Inferior parietal cortex (tissue), 1 donor: ENCODE data around the gene RNF186.
"Not testable (repeated sequence)": the region's sequence is repeated elsewhere in the genome, so short reads cannot be mapped to it uniquely, and the experiment has no call there.

Experiments
- DNase-seq: peaks from one replicate; pipeline ENCODE4 v3.0.0-alpha.2; 2016; ENCODE audit errors: extremely low spot score

RNF186 gene

DNA sequence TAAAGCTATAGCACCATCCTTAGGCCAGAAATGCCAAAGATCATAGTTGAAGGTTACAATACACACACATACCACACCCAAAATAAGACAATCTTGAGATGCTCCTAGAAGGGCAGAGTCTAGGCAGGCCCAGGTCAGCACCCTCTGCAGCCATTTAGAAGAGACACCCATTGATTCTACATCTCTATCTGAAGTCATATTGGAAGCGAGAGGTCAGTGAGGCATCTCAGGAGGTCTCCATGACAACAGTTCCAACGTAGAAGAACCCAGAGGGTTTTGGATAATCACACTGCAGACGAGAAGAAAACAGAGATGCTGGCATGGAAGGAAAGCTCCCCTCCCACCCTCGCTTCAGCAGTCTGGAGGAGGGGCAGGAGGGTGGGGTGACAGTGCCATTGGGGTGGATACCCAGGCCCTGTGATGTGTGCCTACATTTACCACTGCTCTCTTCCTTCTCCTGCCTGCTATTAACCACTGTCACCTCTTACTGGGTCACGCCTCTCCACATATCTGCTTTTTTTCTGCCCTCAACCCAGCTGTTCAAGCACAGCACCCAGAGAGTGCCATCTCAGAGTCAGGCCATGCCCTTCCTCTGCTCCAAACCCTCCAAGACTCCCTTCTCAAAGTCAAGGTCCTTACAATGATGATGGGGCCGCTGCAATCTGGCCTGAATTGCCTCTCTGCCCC lies 21.6 kb downstream of the RNF186 start:
- no peak for DNase-seq

DNA sequence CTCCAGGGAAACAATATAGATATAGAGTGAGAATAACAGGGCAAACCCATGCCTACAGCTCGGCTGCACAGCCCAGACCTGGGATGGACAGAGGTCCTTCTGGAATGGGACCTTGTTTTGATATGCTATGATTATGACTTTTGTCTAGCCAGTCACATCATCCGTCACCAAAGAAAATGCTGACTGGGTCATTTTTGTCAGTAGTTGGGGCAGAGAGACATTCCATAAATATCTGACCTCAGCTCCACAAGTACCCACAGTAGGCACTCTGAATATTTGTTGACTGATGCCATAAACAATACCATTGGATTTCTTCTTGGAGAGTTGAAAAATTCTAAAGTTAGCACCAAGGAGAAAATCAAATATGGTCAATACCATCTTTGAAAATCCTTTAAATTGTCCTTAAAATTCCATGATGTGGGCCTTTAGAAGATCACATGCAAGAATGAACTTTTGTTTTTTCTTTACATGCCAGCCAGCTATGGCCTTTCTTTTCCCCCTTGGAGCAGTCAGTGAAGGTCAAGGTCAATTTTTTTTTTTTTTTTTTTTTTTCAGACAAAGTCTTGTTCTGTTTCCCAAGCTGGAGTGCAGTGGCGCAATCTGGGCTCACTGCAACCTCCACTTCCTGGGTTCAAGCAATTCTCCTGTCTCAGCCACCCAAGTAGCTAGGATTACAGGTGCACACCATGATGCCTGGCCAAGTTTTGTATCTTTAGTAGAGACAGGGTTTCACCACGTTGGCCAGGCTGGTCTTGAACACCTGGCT lies 22.7 kb downstream of the RNF186 start:
- no peak for DNase-seq

DNA sequence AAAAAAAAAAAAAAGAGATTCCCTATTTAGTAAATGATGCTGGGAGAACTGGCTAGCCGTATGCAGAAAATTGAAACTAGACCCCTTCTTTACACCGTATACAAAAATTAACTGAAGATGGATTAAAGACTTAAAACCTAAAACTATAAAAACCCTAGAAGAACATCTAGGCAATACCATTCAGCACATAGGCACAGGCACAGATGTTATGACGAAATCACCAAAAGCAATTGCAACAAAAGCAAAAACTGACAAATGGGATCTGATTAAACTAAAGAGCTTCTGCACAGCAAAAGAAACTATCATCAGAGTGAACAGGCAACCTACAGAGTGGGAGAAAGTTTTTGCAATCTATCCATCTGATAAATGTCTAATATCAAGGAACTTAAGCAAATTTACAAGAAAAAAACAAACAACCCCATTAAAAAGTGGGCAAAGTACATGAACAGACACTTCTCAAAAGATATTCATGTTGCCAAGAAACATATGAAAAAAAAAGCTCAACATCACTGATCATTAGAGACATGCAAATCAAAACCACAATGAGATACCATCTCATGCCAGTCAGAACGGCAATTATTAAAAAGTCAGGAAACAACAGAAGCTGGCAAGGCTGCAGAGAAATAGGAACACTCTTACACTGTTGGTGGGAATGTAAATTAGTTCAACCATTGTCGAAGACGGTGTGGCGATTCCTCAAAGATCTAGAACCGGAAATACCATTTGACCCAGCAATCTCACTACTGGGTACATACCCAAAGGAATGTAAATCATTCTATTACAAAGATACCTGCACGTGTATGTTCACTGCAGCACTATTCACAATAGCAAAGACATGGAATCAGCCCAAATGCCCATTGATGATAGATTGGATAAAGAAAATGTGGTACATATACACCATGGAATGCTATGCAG lies 24.8 kb downstream of the RNF186 start:
- not testable (repeated sequence) for DNase-seq

DNA sequence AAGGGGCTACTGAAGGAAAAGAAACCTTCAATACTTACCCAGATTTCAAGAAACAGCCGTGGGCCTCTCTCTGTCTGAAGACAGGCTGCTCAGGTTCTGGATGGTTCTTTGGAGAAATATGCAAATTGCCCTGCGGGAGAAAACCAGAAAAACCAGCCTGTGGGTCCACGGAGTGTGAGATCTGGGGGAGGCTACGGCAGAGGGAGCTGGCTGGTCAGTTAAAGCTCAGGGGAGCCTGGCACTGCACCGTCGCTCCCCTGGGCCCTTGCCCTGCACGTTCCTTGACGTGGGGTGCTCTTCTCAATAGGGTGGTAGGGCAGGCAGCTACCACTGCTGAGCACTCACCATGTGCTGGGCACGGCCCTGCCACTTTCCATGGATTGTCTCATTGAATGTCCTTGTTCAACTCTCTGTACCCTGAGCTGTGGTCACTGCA lies 28.1 kb downstream of the RNF186 start:
- DNase-seq = no peak

DNA sequence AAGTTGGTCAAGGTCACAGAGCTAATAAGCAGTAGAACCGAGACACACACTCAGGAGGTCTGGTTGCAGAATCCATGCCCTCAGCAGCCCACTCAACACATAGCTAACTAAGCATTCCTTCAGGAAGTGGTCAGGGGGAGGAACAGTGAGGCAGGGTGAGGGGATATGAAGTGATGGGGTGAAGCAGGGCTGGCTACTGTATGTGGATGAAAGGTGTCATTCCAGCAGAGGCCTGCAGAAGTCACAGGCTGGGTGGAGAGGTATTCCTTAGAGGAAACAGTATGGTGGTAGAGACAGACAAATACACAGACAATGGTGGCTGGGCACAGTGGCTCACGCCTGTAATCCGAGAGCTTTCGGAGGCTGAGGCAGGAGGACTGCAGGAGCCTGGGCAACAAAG lies 29.4 kb downstream of the RNF186 start:
- no peak for DNase-seq

DNA sequence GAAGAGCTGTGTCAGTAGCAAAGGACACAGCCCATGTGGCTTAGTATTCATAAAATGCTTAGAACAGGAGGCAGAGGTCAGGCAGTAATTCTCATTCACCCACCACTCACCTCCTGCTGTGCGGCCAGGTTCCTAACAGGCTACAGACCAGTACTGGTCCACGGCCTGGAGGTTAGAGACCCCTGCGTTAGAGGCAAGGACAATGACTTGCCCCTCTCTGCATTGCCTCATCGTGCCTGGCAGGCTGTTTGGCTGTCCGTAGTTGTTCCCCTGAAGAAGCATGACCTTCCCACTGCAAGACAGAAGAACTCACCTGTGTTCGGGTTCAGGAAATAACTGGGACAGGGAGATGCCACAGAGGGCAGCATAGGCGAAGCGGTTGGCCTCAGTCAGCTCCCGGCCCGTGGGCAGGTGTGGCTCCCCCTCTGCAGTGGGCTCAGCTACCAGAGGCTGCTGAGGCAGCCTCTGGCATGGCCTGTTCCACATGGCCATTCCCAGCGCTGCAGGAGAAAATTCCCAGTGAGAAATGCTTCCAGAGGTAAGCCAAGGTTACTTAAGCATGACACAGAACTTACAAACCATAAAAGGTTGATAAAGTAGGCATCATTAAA lies 34.7 kb downstream of the RNF186 start:
- no peak for DNase-seq

DNA sequence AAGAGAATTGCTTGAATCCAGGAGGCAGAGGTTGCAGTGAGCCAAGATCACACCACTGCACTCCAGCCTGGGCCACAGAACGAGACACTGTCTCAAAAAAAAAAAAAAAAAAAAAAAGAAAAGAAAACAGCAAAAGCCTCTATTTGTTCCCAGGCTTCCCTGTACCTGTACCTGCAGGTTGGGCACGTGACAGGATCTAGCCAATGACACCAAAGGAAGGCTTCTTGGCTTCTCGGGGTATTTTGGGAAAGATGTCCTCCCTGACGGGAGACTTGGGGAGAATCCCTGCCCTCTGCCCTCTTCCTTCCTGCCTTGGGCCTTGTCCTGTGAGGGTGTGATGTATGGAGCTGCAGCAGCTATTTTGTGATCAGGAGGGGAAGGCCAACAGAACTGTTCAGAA lies 38.1 kb downstream of the RNF186 start:
- no peak for DNase-seq

DNA sequence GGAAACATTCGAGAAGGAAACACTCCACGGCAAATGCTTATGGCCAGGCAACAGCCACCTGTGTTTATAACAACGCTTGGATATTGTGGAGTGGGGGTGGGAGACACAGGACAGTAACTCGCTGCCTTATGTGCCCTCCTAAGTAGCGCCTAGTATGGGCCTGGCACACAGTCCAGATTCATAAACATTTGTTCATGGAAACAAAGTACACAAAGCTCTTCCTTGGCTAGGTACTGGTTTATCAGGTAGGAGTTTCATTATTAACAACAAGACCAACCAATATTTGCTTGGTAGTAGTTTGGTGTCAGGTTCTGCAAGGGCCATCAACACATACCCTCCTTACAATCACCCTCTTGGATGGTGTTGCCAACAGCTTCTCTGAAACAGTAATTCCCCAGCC lies 38.8 kb downstream of the RNF186 start:
- no peak for DNase-seq

DNA sequence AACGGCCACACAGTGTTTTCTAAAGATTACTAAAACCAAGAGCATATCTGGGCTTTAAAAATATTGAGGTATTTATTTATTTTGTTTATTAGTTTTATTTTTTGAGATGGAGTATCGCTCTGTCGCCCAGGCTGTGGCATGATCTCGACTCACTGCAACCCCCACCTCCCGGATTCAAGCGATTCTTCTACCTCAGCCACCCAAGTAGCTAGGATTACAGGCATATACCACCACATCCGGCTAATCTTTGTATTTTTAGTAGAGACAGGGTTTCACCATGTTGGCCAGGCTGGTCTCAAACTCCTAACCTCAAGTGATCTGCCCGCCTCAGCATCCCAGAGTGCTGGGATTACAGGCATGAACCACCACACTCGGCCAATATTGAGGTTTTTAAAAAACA lies 39.3 kb downstream of the RNF186 start:
- no peak for DNase-seq

DNA sequence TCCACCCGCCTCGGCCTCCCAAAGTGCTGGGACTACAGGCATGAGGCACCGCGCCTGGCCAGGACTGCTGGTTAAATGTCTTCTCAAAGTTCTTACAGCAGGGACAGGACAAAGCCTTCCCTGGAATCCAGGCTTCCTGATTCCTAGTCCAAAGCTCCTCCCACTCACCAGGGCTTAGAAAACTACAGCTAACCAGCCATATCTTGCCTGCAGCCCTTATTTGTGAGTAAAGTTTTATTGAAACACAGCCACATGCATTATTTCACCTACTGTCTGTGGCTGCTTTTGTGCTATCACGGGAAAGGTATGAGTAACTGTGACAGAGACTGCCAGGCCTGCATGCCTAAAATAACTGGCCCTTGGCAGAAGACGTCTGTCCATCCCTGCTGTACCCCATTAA lies 39.8 kb downstream of the RNF186 start:
- DNase-seq = no peak

DNA sequence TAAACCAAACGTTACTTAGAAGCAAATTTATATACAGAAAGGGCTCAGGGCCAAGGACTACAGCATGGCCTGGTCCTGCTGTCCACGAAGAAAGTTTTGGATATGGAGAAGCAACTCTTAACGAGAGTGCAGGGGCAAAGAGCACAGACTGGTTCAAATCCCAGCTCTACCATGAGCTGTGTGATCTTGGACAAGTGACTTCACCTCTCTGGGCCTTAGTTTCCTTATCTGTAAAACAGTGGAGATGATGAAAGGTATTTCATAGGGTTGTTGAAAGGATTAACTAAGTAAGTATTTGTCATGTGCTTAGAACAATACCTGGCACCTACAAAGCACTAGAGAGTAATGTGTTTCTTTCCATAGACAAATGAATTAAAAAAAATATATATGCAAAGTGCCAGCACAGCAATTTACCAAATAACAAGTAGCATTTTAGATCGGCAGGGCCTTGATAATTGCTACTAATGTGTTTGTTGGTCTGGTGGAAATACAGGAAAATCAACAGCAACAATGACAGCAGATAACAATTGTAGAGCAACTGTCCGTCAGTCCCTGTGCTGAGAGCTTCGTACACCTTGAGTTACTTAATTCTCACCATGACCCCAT lies 40.8 kb downstream of the RNF186 start:
- DNase-seq = no peak

DNA sequence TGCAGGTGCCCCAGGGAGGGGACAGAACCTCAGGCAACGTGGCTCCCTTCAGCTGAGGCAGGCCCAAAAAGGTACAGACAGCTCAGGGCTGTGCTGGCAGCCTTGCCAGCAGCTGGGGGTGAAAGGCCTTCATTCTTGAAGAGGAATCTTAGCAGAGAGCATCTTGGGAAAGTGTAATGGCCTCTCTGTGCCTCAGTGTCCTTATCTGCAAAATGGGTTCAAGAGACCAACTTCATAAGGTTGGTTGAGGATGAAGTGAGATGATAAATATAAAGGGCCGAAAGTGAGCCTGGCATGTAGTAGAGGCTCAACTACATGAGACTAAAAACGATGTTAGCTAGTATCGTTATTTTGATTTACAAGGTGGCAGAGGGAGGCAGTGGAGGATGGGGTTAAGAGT lies 41.6 kb downstream of the RNF186 start:
- DNase-seq = no peak

DNA sequence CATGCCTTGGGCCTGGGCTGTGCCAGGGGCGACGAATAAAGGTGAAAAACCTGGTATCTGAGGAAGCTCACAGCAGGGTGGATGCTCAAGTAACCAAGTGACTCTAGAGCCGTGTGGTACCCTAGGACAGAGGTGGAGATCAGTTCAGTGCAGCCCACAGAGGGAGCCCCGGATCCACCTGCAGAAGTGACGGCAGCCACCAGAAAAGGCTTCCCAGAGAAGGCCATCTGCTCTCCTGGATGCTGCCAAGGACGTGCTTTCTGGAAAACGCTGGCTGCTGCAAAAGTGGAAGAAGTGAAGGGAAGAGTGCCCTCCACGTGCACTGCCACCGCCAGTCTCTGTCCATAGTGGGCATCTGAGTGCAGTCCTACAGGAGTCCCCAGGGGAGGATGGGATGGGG lies 43.0 kb downstream of the RNF186 start:
- no peak for DNase-seq

DNA sequence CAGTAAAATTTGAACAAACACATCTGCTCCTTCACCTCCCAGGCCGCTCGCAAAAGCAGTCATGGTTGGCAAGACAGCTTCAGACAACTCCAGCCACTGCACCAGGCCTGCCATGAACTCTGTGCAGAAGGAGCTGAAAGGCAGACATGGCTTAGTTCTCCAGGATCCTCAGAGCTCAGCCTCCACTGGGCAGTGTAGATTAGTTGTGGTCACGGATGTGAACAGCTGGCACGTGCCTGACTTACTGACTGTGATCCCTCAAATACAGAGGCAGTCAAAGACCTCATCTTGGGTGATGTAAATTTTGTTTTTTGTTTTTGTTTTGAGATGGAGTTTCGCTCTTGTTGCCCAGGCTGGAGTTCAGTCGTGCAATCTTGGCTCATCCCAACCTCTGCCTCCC lies 43.7 kb downstream of the RNF186 start:
- no peak for DNase-seq

DNA sequence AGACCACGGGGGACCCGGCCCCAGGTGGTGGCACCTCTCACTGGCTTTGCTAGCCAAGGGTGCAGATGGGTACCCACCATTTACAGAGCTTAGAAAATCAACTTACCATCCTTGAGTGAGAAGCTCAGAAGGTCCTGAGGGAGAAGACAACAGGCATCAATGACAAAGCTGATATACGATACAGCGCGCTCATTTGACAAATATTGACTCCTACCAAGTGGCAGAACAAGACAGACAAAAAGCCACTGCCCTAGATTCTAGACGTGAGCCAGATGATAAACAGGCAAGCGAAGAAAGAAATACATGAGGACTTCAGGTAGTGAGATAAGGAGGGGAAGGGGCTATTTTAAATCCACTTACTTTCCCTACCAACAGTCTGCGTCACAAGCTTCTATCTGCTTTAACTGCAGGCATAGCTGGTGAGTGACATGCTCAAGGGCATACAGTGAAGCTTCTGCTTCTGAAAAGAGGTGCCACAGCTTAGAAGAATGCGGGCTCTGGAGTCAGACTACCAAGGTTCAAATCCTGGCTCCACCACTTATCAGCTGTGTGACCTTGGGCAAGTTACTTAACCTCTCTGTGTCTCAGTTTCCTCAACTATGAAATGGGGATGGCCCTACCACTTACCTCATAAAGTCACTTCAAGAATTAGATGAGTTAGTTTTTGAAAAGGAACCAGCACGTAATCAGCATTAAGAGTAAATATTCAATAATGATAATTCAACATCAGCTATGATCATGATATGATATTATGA lies 44.5 kb downstream of the RNF186 start:
- no peak for DNase-seq

DNA sequence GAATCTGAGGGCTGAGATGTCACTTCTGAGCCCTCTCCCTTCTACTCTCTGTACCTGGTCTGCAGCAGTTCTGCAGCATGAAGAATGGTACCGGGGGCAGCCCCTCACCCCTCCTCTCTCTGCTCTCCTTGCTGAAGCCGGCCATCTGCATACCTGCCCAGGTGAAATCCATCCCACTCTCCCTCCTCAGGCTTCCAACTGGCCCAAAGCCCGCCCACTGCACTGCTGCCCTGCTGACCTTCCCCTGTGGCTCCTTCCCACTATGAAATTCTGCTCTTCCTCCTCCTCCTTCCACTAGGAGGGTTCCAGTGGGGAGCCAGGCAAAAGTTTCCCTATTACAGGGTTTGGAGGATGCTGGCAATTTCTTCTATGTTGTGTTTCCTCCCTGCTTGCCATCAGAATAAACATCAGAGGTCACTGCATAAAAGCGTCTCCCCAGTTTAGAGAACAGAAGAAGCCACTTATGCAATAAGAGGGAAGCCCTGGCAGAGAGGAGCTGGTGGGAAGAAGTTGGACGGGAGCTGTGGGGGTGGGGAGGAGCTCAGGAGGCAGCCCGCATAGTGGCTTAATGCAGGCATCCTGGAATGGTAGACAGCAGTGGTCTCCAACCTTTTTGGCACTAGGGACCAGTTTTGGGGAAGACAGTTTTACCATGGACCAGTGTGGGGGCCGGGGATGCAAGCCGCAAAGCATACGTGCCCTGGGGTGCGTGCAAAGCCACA lies 45.7 kb downstream of the RNF186 start:
- DNase-seq = no peak

DNA sequence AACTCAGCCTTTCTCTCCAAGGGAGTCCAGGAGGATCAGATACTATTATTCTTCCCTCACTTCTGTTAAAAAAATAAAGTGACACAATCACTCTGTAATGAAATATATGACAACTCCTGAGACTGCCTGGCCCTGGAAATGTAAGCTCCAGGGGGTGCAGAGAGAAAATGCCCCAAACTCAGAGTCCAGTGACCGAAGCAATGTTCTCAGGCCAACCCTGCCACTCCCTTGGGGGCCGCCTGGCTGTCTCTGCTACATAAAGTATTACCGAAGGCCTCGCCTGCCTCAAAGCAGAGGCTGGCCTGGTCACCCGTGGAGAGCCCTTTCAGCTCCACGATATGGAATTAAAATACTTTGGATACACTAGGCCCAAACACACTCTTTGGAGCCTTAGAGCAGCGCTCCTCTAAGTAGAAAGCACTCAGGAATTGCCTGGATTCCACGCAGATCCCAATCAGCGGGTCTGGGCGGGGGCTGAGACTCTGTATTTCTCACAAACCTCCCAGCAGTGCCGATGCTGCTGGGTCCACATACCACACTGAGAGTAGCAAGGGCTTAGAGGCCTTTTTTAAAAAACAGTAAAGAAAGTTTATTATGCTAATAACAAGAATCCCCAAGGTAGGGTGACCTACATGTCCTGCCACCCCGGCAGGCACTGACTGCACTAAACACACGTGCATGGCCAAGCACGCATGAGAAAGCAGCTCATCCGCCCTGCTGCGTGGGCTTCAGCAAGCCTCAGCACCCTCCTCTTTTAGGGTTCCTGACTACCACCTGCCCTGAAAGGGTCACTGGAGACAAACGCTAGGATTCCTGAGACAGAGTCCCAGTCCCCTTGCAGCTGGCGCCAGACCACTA lies 46.5 kb downstream of the RNF186 start:
- no peak for DNase-seq

DNA sequence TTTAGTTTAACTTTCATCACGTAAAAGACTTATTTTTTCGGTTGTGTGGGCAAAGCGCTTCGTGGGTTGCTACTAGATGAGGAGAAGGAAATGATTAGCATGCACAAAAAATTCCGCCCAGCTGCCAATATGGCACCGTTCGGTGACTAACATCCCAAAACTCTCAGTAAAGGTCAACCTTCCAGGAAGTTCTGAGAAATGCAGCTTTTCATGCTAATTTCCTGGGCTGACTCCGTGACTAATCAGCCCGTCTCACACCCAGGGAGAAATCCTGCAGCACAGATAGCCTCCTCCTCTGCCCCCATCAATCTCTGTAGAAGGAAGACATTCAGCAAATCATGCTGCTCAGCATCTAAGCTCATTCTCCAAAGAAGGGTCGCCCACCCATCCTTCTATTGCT lies 49.5 kb downstream of the RNF186 start:
- no peak for DNase-seq

DNA sequence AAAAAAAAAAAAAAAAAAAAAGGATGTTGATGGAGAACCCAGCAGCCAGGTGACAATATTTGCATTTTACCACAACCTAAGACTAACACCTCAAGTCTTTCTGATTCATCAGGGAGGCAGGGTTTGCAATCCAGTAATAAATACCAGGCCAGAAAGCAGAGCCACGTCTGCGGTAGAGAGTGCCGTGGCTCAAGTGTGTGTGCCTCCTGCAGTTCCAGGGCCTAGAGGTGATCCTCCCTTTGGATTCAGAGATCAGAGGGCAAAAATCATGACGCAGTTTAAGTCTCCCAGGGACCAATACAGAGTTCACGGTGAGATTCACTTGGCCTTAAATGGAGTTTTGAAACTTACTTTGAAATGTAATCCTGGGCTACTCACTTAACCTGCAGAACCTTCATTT lies 50.2 kb downstream of the RNF186 start:
- DNase-seq = no peak
